ENCODE measurements around the gene ARHGAP24. TPM values are rescaled to one million over a fixed set of nuclear protein-coding genes. Genes with fewer than 3 reads are reported as not detected.

Gene ARHGAP24
- total and polyA plus RNA-seq, 2 experiments from 2014 or later = 0.21 to 0.36 TPM

GRCh38 chr4:85956293-85956945, 481.5 kb downstream of the ARHGAP24 start:
- no peak overlapping the region for H3K4me3 Mint-ChIP-seq
- no peak; the same call in 2 of the 3 replicates for ATAC-seq
- no peaks in the 10 kb centered on the region for H3F3A ChIP-seq (replicated peaks; ENCODE audit: low read depth)
- peak overlapping the region; percentile 25; the same call in 1 of the 2 replicates for H2AFZ ChIP-seq
- H3K27me3 Mint-ChIP-seq (ENCODE audit: insufficient read depth, low read depth, poor library complexity) = peaks cover 2% of the 10 kb centered on the region
- H3K36me3 Mint-ChIP-seq (ENCODE audit: low read depth) = no peaks in the 10 kb centered on the region
- no peak for TF ChIP-seq CREB1 (CRISPR knock-in tag; IDR thresholded peaks at IDR 0.05; ENCODE audit: low read depth)
- no peak for TF ChIP-seq REST (IDR thresholded peaks at IDR 0.05; ENCODE audit: unreplicated experiment)
- no peak for TF ChIP-seq ZNF462 (CRISPR knock-in tag; IDR thresholded peaks at IDR 0.05)
- TF ChIP-seq EZH2 (IDR thresholded peaks at IDR 0.05; ENCODE audit: low read depth, unreplicated experiment) = no peak
- no peak for TF ChIP-seq CTCF (conservative IDR thresholded peaks at IDR 0.05; ENCODE audit: low read depth in 2 of 2)
- no peak for TF ChIP-seq STAT1 (IDR thresholded peaks at IDR 0.05; ENCODE audit: unreplicated experiment)
- no peak for TF ChIP-seq EZH2phosphoT487 (IDR thresholded peaks at IDR 0.05; ENCODE audit: unreplicated experiment)
- TF ChIP-seq JUNB (IDR thresholded peaks at IDR 0.05; ENCODE audit: unreplicated experiment) = no peak
- no peak for TF ChIP-seq ZNF331 (CRISPR knock-in tag; IDR thresholded peaks at IDR 0.05; ENCODE audit: low read depth)
- no peak for TF ChIP-seq ETS1 (IDR thresholded peaks at IDR 0.05)
- no peak for TF ChIP-seq ZNF114 (CRISPR knock-in tag; IDR thresholded peaks at IDR 0.05)
- TF ChIP-seq POLR2AphosphoS5 (IDR thresholded peaks at IDR 0.05; ENCODE audit: low read depth) = no peak
- peak overlapping the region; percentile 3; the same call in 1 of the 2 replicates for H3K27ac ChIP-seq (ENCODE audit: low read depth)
- peaks cover 6% of the 10 kb centered on the region; the same call in 1 of the 2 replicates for H3K9me2 ChIP-seq (ENCODE audit: insufficient read depth)
- H3K4me1 Mint-ChIP-seq = peaks cover 16% of the 10 kb centered on the region
- H3K9me3 Mint-ChIP-seq = no peaks in the 10 kb centered on the region
- H4K20me1 ChIP-seq (replicated peaks; ENCODE audit: insufficient read depth) = no peaks in the 10 kb centered on the region
- H3K27me3 ChIP-seq (ENCODE audit: insufficient read depth) = no peaks in the 10 kb centered on the region
- no peak overlapping the region for H3K27ac Mint-ChIP-seq
- H3K4me3 ChIP-seq = no peak overlapping the region
- DNase-seq (ENCODE audit: low spot score) = no peak
- H3K36me3 ChIP-seq (ENCODE audit: insufficient read depth) = no peaks in the 10 kb centered on the region
- peaks cover 31% of the 10 kb centered on the region for H3K4me1 ChIP-seq (ENCODE audit: insufficient read depth)
- H3K79me2 ChIP-seq (replicated peaks; ENCODE audit: insufficient read depth) = no peaks in the 10 kb centered on the region
- H3K4me2 ChIP-seq = 0 out of 2 replicates have a peak overlapping the region, but pooled peaks have one; percentile 31
